ENCODE data around the gene TATDN3.
"Not testable (repeated sequence)": the region's sequence is repeated elsewhere in the genome, so short reads cannot be mapped to it uniquely, and the experiment has no call there.

TATDN3 gene

GRCh38 chr1:212777151-212777550 lies 14.5 kb upstream of the TATDN3 start:
- peak in 1 of 2 experiments; percentile 32 for DNase-seq

GRCh38 chr1:212779086-212779485 lies 12.6 kb upstream of the TATDN3 start:
- not testable (repeated sequence) for DNase-seq

DNA sequence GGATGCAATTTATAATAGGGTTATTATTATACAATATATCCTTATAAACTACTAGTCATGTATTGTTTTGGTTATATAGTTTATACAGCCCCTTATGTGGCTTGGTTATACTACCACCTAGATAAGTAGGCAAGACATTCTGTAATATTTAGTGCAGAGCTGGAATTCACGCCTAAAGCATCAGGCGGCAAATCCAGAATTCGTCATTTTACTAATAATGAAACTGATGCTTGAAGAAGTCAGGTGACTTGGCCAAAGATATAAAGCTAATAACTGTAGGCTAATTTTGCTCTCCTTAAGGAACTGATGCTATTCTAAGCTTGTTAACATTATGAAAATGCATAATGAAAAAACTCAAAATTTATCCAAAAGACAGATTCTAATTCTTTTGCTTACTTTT lies 10.9 kb upstream of the TATDN3 start:
- no peak for DNase-seq

- DNase-seq = no peak
Observed at GRCh38 chr1:212781225-212781624, 10.5 kb upstream of the TATDN3 start.

DNA sequence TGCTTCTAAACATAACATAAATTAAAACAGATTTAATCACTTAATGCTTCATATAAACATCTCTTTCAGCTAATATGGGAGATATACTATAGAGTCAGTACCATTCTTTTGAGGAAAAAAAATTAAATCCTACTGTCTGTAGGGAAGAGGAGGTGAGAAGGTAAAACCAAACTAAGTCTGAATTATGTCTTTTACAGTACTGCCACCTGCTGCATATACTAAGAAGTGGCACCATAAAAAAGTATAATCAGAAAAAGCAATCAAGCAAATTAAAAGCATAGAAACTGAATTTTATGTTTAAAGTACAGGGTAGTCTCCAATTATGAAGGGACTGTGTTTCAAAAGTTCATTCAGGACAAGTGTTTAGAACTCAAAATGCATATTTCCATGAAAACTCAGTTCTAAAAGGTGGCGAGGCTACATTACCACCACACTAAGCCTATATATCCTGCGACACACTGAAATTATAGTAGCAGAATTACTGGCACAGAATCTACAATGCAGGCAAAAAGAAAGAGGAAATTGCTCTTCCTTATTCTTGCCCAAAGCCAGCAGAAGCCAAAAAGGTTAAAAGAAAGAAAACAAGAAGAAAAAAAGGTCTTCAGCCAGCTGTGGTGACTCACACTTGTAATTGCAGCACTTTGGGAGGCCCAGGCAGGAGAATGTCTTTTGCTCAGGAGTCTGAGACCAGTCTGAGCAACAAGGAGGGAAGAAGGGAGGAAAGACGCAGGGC lies 9.1 kb upstream of the TATDN3 start:
- DNase-seq = peak in 1 of 2 experiments; percentile 23

- no peak for DNase-seq
Observed at GRCh38 chr1:212783976-212784375, 7.7 kb upstream of the TATDN3 start.

- no peak for DNase-seq
Observed at GRCh38 chr1:212785871-212786270, 5.8 kb upstream of the TATDN3 start.

- DNase-seq = peak; percentile 68 to 73
Observed at GRCh38 chr1:212791261-212791675, 426 bp upstream of the TATDN3 start.

DNA sequence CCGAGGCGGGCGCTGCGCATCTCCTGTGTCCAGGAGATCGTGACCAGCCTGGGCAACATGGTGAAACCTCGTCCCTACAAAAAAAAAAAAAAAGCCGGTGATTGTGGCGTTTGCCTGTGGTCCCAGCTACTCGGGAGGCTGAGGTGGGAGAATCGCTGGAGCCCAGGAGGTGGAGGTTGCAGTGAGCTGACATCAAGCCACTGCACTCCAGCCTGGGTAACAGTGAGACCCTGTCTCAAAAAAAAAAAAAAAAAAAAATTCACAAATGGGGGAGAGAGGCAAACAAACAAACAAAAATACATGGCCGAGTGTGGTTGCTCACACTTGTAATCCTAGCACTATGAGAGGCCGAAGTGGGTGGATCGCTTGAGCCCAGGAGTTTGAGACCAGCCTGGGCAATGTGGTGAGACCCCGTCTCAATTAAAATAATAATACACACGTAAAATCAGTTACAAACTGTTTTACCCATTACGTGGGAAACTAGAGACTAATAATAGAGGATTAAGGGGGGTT lies 758 bp downstream of the TATDN3 start:
- no peak for DNase-seq

DNA sequence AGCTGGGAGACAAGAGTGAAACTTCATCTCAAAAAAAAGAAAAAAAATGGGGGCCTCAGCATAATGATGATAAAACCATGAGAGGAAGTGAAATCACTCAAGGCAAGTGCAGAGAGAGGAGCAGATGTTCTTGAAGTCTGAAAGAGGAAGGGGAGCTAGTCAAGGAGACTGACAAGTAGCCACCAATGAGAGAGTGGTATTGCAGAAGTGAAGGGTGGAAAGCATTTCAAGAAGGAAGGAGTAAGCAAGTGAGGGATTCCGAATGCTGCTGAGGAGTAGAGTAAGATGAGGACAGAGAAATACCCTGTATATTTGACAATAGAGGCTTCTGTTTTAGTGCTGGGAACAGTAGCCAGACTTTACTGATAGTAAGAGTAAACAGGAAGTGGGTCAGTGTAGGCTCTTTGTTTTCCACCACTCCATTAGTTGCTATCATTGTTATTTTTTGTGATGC lies 2.9 kb downstream of the TATDN3 start:
- peak; percentile 93 to 94 for DNase-seq

- no peak for DNase-seq
Observed at GRCh38 chr1:212797681-212798080, 6.0 kb downstream of the TATDN3 start.

DNA sequence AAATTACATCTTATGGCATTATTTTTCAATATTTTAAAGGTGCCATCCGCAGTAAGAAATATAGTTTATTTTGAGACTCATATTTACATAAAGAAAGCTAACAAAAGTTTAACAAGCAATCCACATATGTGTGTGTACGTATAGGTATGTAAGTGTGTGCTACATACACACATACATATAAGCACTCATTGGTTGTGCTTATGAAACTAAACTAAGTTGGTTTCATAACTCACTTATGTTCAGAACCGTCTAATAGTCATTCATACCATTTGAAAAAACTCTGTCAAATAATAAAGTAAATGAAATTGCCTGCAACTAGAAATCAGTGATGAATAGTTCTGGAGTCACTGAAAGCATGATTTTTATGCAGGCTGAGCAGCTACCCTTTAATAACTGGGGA lies 14.1 kb downstream of the TATDN3 start:
- DNase-seq = no peak

DNA sequence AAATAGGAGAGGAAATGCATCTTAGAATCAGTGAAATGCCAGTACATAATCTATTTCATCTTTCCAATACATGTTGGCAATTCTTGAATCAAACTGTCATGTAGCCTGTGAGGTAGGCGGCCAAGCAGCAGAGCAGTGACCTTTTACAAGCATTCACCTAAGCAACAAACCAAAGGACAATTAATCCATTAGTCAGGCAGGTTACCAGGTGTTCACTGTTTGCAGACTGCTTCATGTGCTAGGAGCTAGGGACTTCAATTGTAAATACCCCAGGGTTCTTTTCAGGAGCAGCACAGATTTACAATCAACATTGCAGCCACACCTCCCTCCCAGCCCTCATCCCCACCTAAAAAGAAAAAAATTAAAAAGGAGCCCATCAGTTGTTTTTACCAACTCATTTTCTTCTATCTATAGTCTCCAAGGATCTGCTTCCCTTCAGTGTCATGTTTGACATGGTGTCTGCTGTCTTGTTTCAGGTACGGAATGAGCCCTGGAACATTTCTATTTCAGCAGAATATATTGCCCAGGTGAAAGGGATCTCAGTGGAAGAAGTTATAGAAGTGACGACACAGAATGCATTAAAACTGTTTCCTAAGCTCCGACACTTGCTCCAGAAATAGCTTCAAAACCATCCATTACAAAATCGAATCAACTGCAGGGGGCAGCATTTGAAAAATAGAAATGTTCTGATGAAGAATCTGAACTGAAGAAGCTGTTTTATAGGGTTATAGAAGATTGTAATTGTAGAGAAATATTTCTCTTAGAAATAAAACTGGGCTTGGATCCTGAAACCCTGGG lies 23.0 kb downstream of the TATDN3 start:
- DNase-seq = peak; percentile 14 to 29

- DNase-seq = no peak
Observed at GRCh38 chr1:212816567-212817278, 25.0 kb downstream of the TATDN3 start.

- DNase-seq = peak; percentile 57 to 59
Observed at GRCh38 chr1:212819726-212820125, 28.0 kb downstream of the TATDN3 start.

DNA sequence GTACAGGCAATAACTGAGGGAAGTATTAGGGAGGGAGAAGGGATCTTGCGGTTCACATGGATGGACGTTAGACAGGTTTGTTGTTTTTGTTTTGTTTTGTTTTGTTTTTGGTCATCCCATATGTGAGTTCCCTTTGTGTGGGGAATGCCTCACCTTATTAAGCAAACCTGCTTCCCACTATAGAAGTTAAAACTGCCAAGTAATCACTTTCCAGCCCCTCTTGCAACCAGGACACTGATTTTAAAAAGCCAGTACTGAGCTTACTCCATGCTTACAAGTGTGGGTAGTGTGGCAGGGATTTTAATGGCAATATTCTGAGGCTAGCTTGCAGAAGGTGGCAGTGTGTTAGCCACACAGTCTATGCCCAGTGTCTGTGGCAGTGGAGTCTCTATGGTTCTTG lies 29.3 kb downstream of the TATDN3 start:
- DNase-seq = no peak

DNA sequence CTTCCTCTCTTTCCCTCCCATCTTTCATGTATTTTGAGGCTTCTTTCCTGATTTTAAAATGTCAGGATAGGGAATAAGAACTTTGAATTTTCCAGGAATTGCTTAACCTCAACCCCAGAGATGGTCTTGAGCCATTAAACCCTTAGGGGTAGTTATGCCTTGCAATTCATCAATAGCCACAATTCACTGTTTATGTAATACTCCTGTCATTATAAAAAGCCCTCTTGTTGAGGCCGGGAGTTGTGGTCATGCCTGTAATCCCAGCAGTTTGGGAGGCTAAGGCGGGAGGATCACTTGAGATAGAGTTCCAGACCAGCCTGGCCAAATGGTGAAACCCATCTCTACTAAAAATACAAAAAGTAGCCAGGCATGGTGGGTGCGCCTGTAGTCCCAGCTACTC lies 31.3 kb downstream of the TATDN3 start:
- no peak for DNase-seq

- DNase-seq = no peak
Observed at GRCh38 chr1:212824201-212824600, 32.5 kb downstream of the TATDN3 start.

GRCh38 chr1:212825798-212826452 lies 34.2 kb downstream of the TATDN3 start:
- DNase-seq = no peak

- DNase-seq = no peak
Observed at GRCh38 chr1:212827171-212827776, 35.6 kb downstream of the TATDN3 start.

DNA sequence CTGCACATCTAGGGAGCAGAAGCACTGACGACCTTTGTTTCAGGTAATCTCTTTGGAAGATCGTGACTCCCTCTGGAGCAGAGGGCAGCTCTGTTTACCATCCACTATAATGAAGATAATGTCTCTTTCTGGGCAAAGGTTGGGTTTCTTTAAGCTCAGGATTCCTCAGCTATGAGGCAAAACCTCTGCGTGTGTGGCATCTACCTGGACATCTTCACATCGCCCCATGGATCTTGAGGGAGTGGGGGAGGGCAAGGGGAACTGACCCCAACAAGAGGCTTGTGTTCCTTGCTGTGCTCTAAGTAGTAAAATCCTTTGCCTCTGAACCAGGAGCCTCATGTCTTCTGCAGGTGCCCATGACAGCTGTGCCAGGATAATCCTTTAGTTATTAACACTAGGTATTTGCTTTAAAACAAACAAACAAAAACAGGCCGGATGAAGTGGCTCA lies 36.2 kb downstream of the TATDN3 start:
- DNase-seq = no peak

GRCh38 chr1:212828395-212828794 lies 36.7 kb downstream of the TATDN3 start:
- no peak for DNase-seq

Measured in AML-193 (cell line).